PC-3 (cell line): Measurements from ENCODE around the gene CEP63.

ENCODE experiments used
- EZH2 ChIP-seq: fragments of 300-600 bp; sonication (generic); IDR thresholded peaks from one replicate; pipeline ENCODE4 v1.6.1; 2017; ENCODE audit warnings: antibody characterized with exemption, mild to moderate bottlenecking, low read length; ENCODE audit not compliant: unreplicated experiment
- TF ChIP-seq, protein P1 (sequence below): fragments of 300-600 bp; sonication (generic); conservative IDR thresholded peaks from 2 replicates; pipeline ENCODE4 v1.5.1; 2017; ENCODE audit warnings: antibody characterized with exemption, low read depth, mild to moderate bottlenecking, low read length

- TF ChIP-seq, protein P1, sequence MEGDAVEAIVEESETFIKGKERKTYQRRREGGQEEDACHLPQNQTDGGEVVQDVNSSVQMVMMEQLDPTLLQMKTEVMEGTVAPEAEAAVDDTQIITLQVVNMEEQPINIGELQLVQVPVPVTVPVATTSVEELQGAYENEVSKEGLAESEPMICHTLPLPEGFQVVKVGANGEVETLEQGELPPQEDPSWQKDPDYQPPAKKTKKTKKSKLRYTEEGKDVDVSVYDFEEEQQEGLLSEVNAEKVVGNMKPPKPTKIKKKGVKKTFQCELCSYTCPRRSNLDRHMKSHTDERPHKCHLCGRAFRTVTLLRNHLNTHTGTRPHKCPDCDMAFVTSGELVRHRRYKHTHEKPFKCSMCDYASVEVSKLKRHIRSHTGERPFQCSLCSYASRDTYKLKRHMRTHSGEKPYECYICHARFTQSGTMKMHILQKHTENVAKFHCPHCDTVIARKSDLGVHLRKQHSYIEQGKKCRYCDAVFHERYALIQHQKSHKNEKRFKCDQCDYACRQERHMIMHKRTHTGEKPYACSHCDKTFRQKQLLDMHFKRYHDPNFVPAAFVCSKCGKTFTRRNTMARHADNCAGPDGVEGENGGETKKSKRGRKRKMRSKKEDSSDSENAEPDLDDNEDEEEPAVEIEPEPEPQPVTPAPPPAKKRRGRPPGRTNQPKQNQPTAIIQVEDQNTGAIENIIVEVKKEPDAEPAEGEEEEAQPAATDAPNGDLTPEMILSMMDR: no peak
- TF ChIP-seq EZH2: no peak
Observed at GRCh38 chr3:134621854-134622253, 136.0 kb downstream of the CEP63 start.
